Activated CD4-positive, CD25-positive, alpha-beta regulatory T cell treated with anti-CD3 and anti-CD28 coated beads, Interleukin-2, amount 50 U/mL, for 24 hours (primary cell): Measurements from ENCODE around the gene MLXIPL.
"Not testable (repeated sequence)": the region's sequence is repeated elsewhere in the genome, so short reads cannot be mapped to it uniquely, and the experiment has no call there.

Experiments used
- ATAC-seq, 2 donors: fragments of 150-1000 bp; cut with Tn5 transposase; one replicate each; pipeline ENCODE4 v1.10.0; 2021; ENCODE audit warnings: mild to moderate bottlenecking in 1 of 2, moderate library complexity in 1 of 2

Gene MLXIPL

GRCh38 chr7:73577627-73578341 is 46.5 kb downstream of the MLXIPL start:
- peak in 1 of 2 donors; percentile 8 for ATAC-seq

- ATAC-seq = no peak
Observed at GRCh38 chr7:73573791-73574190, 50.5 kb downstream of the MLXIPL start.

- ATAC-seq = no peak
Observed at GRCh38 chr7:73573276-73573675, 51.0 kb downstream of the MLXIPL start.

- no peak for ATAC-seq
Observed at GRCh38 chr7:73572767-73573186, 51.5 kb downstream of the MLXIPL start.

GRCh38 chr7:73570977-73571376 is 53.3 kb downstream of the MLXIPL start:
- ATAC-seq = no peak

GRCh38 chr7:73570521-73570920 is 53.8 kb downstream of the MLXIPL start:
- ATAC-seq = no peak

GRCh38 chr7:73569042-73569608 is 55.2 kb downstream of the MLXIPL start:
- no peak for ATAC-seq

- no peak for ATAC-seq
Observed at GRCh38 chr7:73567846-73568685, 56.3 kb downstream of the MLXIPL start.

GRCh38 chr7:73567140-73567539 is 57.2 kb downstream of the MLXIPL start:
- ATAC-seq = no peak

GRCh38 chr7:73566431-73566830 is 57.9 kb downstream of the MLXIPL start:
- not testable (repeated sequence) for ATAC-seq

- peak; percentile 55 to 59 for ATAC-seq
Observed at GRCh38 chr7:73565675-73566340, 58.5 kb downstream of the MLXIPL start.

GRCh38 chr7:73560109-73560835 is 64.0 kb downstream of the MLXIPL start:
- no peak for ATAC-seq

- ATAC-seq = peak; percentile 58 to 64
Observed at GRCh38 chr7:73557397-73558257, 66.7 kb downstream of the MLXIPL start, which contains the start of gene BCL7B. Gene BCL7B (minus strand): TSS chr7:73557690. CDS start chr7:73557578, 112 bp downstream.

GRCh38 chr7:73557108-73557396 is 67.3 kb downstream of the MLXIPL start:
- peak; percentile 92 to 93 for ATAC-seq

- ATAC-seq = no peak
Observed at GRCh38 chr7:73556208-73557107, 67.9 kb downstream of the MLXIPL start.

- no peak for ATAC-seq
Observed at GRCh38 chr7:73555411-73555982, 68.8 kb downstream of the MLXIPL start.

- not testable (repeated sequence) for ATAC-seq
Observed at GRCh38 chr7:73550093-73550492, 74.2 kb downstream of the MLXIPL start.

GRCh38 chr7:73549176-73549575 is 75.1 kb downstream of the MLXIPL start:
- ATAC-seq = no peak

- ATAC-seq = no peak
Observed at GRCh38 chr7:73547841-73548240, 76.5 kb downstream of the MLXIPL start.

- no peak for ATAC-seq
Observed at GRCh38 chr7:73544678-73545077, 79.6 kb downstream of the MLXIPL start.
